ENCODE data around the gene FOSL1. TPM values are rescaled to one million over a fixed set of nuclear protein-coding genes. Genes with fewer than 3 reads are reported as not detected.

Gene FOSL1
- total and polyA plus RNA-seq, 2 of the 13 experiments (the other 11 are each of a cell fraction or from before 2014, with no cell fraction given) = 4.0 to 4.1 TPM

DNA sequence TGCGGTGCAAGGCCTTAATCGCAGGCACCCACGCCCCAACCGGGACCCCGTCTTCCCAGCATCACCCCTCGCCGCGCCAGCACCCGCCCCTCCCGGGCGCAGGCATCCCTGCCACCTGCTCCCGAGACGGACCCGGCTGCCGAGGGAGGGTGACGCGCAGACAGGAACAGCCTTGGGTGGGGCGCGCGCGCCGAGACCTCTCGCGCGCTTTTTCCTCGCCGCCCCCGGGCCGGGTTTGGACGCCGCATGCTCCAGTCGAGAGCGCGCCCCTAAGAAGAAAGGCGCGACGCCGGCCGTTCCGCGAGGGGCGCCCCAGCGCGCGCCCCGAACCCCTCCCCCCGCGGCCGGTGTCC, 42.7 kb downstream of the FOSL1 start (continued):
- 0 out of 2 replicates have a peak, but pooled peaks have one; percentile 76 for TF ChIP-seq KLF15 (CRISPR knock-in tag; IDR thresholded peaks at IDR 0.05; ENCODE audit: borderline replicate concordance)
- no peak for TF ChIP-seq HOXA3 (CRISPR knock-in tag; IDR thresholded peaks at IDR 0.05)
- no peak for TF ChIP-seq ZNF282 (IDR thresholded peaks at IDR 0.05; ENCODE audit: partially characterized antibody)
- TF ChIP-seq ZNF777 (CRISPR knock-in tag; IDR thresholded peaks at IDR 0.05) = no peak
- no peak for TF ChIP-seq SOX13 (IDR thresholded peaks at IDR 0.05)
- no peak for TF ChIP-seq SOX13 (CRISPR knock-in tag; conservative IDR thresholded peaks at IDR 0.05 in 1 of 2, IDR thresholded peaks at IDR 0.05 in 1 of 2)
- no peak for TF ChIP-seq MAF1 (CRISPR knock-in tag; IDR thresholded peaks at IDR 0.05; ENCODE audit: borderline replicate concordance)
- no peak for TF ChIP-seq ELF1 (CRISPR knock-in tag; IDR thresholded peaks at IDR 0.05)
- TF ChIP-seq NRL (CRISPR knock-in tag; IDR thresholded peaks at IDR 0.05; ENCODE audit: borderline replicate concordance) = no peak
- TF ChIP-seq SOX5 (CRISPR knock-in tag; IDR thresholded peaks at IDR 0.05; ENCODE audit: borderline replicate concordance) = no peak
- TF ChIP-seq, protein P1, sequence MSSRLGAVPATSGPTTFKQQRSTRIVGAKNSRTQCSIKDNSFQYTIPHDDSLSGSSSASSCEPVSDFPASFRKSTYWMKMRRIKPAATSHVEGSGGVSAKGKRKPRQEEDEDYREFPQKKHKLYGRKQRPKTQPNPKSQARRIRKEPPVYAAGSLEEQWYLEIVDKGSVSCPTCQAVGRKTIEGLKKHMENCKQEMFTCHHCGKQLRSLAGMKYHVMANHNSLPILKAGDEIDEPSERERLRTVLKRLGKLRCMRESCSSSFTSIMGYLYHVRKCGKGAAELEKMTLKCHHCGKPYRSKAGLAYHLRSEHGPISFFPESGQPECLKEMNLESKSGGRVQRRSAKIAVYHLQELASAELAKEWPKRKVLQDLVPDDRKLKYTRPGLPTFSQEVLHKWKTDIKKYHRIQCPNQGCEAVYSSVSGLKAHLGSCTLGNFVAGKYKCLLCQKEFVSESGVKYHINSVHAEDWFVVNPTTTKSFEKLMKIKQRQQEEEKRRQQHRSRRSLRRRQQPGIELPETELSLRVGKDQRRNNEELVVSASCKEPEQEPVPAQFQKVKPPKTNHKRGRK (CRISPR knock-in tag; IDR thresholded peaks at IDR 0.05) = no peak
- no peak for TF ChIP-seq ZNF343 (CRISPR knock-in tag; IDR thresholded peaks at IDR 0.05)
- TF ChIP-seq AHR (CRISPR knock-in tag; IDR thresholded peaks at IDR 0.05) = no peak
- no peak for TF ChIP-seq MLLT10 (CRISPR knock-in tag; IDR thresholded peaks at IDR 0.05)
- TF ChIP-seq ZNF430 (CRISPR knock-in tag; IDR thresholded peaks at IDR 0.05) = peak; percentile 15; the same call in 1 of the 2 replicates
- no peak for TF ChIP-seq ARNTL (CRISPR knock-in tag; IDR thresholded peaks at IDR 0.05)
- no peak for TF ChIP-seq ZNF501 (CRISPR knock-in tag; IDR thresholded peaks at IDR 0.05)
- no peak for TF ChIP-seq MIER2 (CRISPR knock-in tag; IDR thresholded peaks at IDR 0.05)
- no peak for TF ChIP-seq GTF3A (CRISPR knock-in tag; conservative IDR thresholded peaks at IDR 0.05)
- TF ChIP-seq ZBTB21 (CRISPR knock-in tag; IDR thresholded peaks at IDR 0.05) = no peak
- no peak for TF ChIP-seq ZNF543 (CRISPR knock-in tag; IDR thresholded peaks at IDR 0.05)
- TF ChIP-seq, protein P2, sequence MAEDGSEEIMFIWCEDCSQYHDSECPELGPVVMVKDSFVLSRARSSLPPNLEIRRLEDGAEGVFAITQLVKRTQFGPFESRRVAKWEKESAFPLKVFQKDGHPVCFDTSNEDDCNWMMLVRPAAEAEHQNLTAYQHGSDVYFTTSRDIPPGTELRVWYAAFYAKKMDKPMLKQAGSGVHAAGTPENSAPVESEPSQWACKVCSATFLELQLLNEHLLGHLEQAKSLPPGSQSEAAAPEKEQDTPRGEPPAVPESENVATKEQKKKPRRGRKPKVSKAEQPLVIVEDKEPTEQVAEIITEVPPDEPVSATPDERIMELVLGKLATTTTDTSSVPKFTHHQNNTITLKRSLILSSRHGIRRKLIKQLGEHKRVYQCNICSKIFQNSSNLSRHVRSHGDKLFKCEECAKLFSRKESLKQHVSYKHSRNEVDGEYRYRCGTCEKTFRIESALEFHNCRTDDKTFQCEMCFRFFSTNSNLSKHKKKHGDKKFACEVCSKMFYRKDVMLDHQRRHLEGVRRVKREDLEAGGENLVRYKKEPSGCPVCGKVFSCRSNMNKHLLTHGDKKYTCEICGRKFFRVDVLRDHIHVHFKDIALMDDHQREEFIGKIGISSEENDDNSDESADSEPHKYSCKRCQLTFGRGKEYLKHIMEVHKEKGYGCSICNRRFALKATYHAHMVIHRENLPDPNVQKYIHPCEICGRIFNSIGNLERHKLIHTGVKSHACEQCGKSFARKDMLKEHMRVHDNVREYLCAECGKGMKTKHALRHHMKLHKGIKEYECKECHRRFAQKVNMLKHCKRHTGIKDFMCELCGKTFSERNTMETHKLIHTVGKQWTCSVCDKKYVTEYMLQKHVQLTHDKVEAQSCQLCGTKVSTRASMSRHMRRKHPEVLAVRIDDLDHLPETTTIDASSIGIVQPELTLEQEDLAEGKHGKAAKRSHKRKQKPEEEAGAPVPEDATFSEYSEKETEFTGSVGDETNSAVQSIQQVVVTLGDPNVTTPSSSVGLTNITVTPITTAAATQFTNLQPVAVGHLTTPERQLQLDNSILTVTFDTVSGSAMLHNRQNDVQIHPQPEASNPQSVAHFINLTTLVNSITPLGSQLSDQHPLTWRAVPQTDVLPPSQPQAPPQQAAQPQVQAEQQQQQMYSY (CRISPR knock-in tag; IDR thresholded peaks at IDR 0.05) = no peak
- TF ChIP-seq ZBTB1 (CRISPR knock-in tag; IDR thresholded peaks at IDR 0.05; ENCODE audit: borderline replicate concordance) = no peak
- TF ChIP-seq, protein P3, sequence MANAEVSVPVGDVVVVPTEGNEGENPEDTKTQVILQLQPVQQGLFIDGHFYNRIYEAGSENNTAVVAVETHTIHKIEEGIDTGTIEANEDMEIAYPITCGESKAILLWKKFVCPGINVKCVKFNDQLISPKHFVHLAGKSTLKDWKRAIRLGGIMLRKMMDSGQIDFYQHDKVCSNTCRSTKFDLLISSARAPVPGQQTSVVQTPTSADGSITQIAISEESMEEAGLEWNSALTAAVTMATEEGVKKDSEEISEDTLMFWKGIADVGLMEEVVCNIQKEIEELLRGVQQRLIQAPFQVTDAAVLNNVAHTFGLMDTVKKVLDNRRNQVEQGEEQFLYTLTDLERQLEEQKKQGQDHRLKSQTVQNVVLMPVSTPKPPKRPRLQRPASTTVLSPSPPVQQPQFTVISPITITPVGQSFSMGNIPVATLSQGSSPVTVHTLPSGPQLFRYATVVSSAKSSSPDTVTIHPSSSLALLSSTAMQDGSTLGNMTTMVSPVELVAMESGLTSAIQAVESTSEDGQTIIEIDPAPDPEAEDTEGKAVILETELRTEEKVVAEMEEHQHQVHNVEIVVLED (CRISPR knock-in tag; IDR thresholded peaks at IDR 0.05; ENCODE audit: borderline replicate concordance) = no peak
- TF ChIP-seq, protein P4, sequence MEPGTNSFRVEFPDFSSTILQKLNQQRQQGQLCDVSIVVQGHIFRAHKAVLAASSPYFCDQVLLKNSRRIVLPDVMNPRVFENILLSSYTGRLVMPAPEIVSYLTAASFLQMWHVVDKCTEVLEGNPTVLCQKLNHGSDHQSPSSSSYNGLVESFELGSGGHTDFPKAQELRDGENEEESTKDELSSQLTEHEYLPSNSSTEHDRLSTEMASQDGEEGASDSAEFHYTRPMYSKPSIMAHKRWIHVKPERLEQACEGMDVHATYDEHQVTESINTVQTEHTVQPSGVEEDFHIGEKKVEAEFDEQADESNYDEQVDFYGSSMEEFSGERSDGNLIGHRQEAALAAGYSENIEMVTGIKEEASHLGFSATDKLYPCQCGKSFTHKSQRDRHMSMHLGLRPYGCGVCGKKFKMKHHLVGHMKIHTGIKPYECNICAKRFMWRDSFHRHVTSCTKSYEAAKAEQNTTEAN (CRISPR knock-in tag; conservative IDR thresholded peaks at IDR 0.05) = no peak; the same call in 1 of the 2 replicates
